UCSD-AML1 (cell line): ENCODE data around the gene ATOH1.

ENCODE experiments used
- DNase-seq: peaks from one replicate; lab custom pipeline; 2025; ENCODE audit not compliant: unreplicated experiment; lab: John Stamatoyannopoulos, UW

The ATOH1 gene

GRCh38 chr4:93828332-93828994 is at the start of gene ATOH1:
TSS of gene ATOH1 (plus strand) at chr4:93828753. CDS start at chr4:93828927, 174 bp downstream.
- no peak for DNase-seq

- DNase-seq: peak; percentile 6
These were observed 49.3 kb upstream of the ATOH1 start for GRCh38 chr4:93779228-93779627.

GRCh38 chr4:93780080-93780479 is 48.5 kb upstream of the ATOH1 start:
- no peak for DNase-seq

- no peak for DNase-seq
These were observed 47.4 kb upstream of the ATOH1 start for GRCh38 chr4:93781198-93781597.

GRCh38 chr4:93786149-93786548 is 42.4 kb upstream of the ATOH1 start:
- DNase-seq: no peak

GRCh38 chr4:93788712-93789111 is 39.8 kb upstream of the ATOH1 start:
- DNase-seq: no peak

GRCh38 chr4:93791570-93792195 is 36.9 kb upstream of the ATOH1 start:
- DNase-seq: peak; percentile 28

- no peak for DNase-seq
These were observed 26.5 kb upstream of the ATOH1 start for GRCh38 chr4:93802045-93802444.

- DNase-seq: no peak
These were observed 18.8 kb upstream of the ATOH1 start for GRCh38 chr4:93809773-93810172.

GRCh38 chr4:93810340-93810992 is 18.1 kb upstream of the ATOH1 start:
- no peak for DNase-seq

GRCh38 chr4:93813092-93813491 is 15.5 kb upstream of the ATOH1 start:
- DNase-seq: no peak

GRCh38 chr4:93814141-93814540 is 14.4 kb upstream of the ATOH1 start:
- DNase-seq: no peak

GRCh38 chr4:93814722-93815121 is 13.8 kb upstream of the ATOH1 start:
- DNase-seq: peak; percentile 54

GRCh38 chr4:93825551-93826216 is 2.9 kb upstream of the ATOH1 start:
- no peak for DNase-seq

- no peak for DNase-seq
These were observed 1.1 kb upstream of the ATOH1 start for GRCh38 chr4:93827272-93827947.

- no peak for DNase-seq
These were observed 654 bp downstream of the ATOH1 start for GRCh38 chr4:93828995-93829819.

GRCh38 chr4:93829820-93830687 is 1.5 kb downstream of the ATOH1 start:
- DNase-seq: no peak

- no peak for DNase-seq
These were observed 3.4 kb downstream of the ATOH1 start for GRCh38 chr4:93831716-93832496.
